ENCODE measurements around the gene GMDS.

- TF ChIP-seq, protein P1, sequence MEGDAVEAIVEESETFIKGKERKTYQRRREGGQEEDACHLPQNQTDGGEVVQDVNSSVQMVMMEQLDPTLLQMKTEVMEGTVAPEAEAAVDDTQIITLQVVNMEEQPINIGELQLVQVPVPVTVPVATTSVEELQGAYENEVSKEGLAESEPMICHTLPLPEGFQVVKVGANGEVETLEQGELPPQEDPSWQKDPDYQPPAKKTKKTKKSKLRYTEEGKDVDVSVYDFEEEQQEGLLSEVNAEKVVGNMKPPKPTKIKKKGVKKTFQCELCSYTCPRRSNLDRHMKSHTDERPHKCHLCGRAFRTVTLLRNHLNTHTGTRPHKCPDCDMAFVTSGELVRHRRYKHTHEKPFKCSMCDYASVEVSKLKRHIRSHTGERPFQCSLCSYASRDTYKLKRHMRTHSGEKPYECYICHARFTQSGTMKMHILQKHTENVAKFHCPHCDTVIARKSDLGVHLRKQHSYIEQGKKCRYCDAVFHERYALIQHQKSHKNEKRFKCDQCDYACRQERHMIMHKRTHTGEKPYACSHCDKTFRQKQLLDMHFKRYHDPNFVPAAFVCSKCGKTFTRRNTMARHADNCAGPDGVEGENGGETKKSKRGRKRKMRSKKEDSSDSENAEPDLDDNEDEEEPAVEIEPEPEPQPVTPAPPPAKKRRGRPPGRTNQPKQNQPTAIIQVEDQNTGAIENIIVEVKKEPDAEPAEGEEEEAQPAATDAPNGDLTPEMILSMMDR (conservative IDR thresholded peaks at IDR 0.05; ENCODE audit: low read length), result no peak
- TF ChIP-seq EZH2phosphoT487 (IDR thresholded peaks at IDR 0.05; ENCODE audit: borderline replicate concordance), result no peak
These were observed 617.4 kb downstream of the GMDS start for GRCh38 chr6:1627827-1628560.

All from Loucy (cell line).